NCI-H2081 treated with DMSO at 0.1 percent for 48 hours (cell line): ENCODE data around the gene DCAF7.

ENCODE experiments used
- DNase-seq: peaks from one replicate; lab custom pipeline; 2025; lab: John Stamatoyannopoulos, UW

Gene DCAF7

GRCh38 chr17:63588797-63589196, 38.5 kb downstream of the DCAF7 start:
- no peak for DNase-seq

- no peak for DNase-seq
Observed at GRCh38 chr17:63589646-63590045, 39.4 kb downstream of the DCAF7 start.

GRCh38 chr17:63592797-63593196, 42.5 kb downstream of the DCAF7 start:
- DNase-seq, result no peak

GRCh38 chr17:63595132-63595531, 44.9 kb downstream of the DCAF7 start:
- no peak for DNase-seq

GRCh38 chr17:63596856-63597586, 46.7 kb downstream of the DCAF7 start:
- no peak for DNase-seq

- no peak for DNase-seq
Observed at GRCh38 chr17:63598281-63598680, 48.0 kb downstream of the DCAF7 start.

- DNase-seq, result peak; percentile 25
Observed at GRCh38 chr17:63600569-63601438, 50.5 kb downstream of the DCAF7 start, which contains the start of gene TACO1. Gene TACO1 (plus strand): TSS chr17:63600895. CDS start chr17:63601084, 189 bp downstream.

- no peak for DNase-seq
Observed at GRCh38 chr17:63601439-63602371, 51.4 kb downstream of the DCAF7 start.

- DNase-seq, result no peak
Observed at GRCh38 chr17:63609816-63610573, 59.7 kb downstream of the DCAF7 start.

- DNase-seq, result no peak
Observed at GRCh38 chr17:63610854-63611253, 60.6 kb downstream of the DCAF7 start.

GRCh38 chr17:63611354-63611753, 61.1 kb downstream of the DCAF7 start:
- DNase-seq, result no peak

GRCh38 chr17:63613663-63614062, 63.4 kb downstream of the DCAF7 start:
- no peak for DNase-seq

- no peak for DNase-seq
Observed at GRCh38 chr17:63621229-63621683, 71.0 kb downstream of the DCAF7 start.

GRCh38 chr17:63621684-63622573, 71.7 kb downstream of the DCAF7 start, which contains the start of gene MAP3K3:
Gene MAP3K3 (plus strand): TSS chr17:63622417. CDS start chr17:63622760, 343 bp downstream.
- DNase-seq, result peak; percentile 100

- DNase-seq, result no peak
Observed at GRCh38 chr17:63622574-63623390, 72.5 kb downstream of the DCAF7 start.

- no peak for DNase-seq
Observed at GRCh38 chr17:63623786-63624530, 73.7 kb downstream of the DCAF7 start.

- no peak for DNase-seq
Observed at GRCh38 chr17:63624531-63624880, 74.2 kb downstream of the DCAF7 start.

GRCh38 chr17:63626551-63627180, 76.4 kb downstream of the DCAF7 start:
- DNase-seq, result no peak
